H9 (cell line): ENCODE data around the gene ARL14EP. TPM values are rescaled to one million over a fixed set of nuclear protein-coding genes. Genes with fewer than 3 reads are reported as not detected.

ENCODE experiments used
- DNase-seq: peaks from one replicate; pipeline ENCODE4 v3.0.0-alpha.2; 2017
- H2AFZ ChIP-seq: one replicate; pipeline ENCODE4 v1.6.1; 2013; ENCODE audit warnings: mild to moderate bottlenecking, low read length, control low read depth, moderate library complexity
- H2AK5ac ChIP-seq: 2 replicates; pipeline ENCODE4 v1.6.1; 2013; ENCODE audit warnings: low read length, control low read depth, mixed read lengths; ENCODE audit not compliant: insufficient read length
- H2BK120ac ChIP-seq: one replicate; pipeline ENCODE4 v1.6.1; 2013; ENCODE audit warnings: low read depth, mild to moderate bottlenecking, low read length, control low read depth, inconsistent platforms; ENCODE audit not compliant: poor library complexity, severe bottlenecking
- H2BK12ac ChIP-seq: 2 replicates; pipeline ENCODE4 v1.6.1; 2013; ENCODE audit warnings: low read length, control low read depth, mixed read lengths, low read depth; ENCODE audit not compliant: insufficient read length
- H2BK15ac ChIP-seq: 2 replicates; pipeline ENCODE4 v1.6.1; 2013; ENCODE audit warnings: low read depth, low read length, control low read depth
- H2BK20ac ChIP-seq: one replicate; pipeline ENCODE4 v1.6.1; 2013; ENCODE audit warnings: low read depth, mild to moderate bottlenecking, low read length, control low read depth, inconsistent platforms; ENCODE audit not compliant: poor library complexity, severe bottlenecking
- H2BK5ac ChIP-seq: 2 replicates; pipeline ENCODE4 v1.6.1; 2013; ENCODE audit warnings: low read length, control low read depth, mixed read lengths; ENCODE audit not compliant: insufficient read length
- H3K14ac ChIP-seq: 2 replicates; pipeline ENCODE4 v1.6.1; 2013; ENCODE audit warnings: low read length, control low read depth; ENCODE audit not compliant: insufficient read depth
- H3K18ac ChIP-seq: 2 replicates; pipeline ENCODE4 v1.6.1; 2013; ENCODE audit warnings: low read depth, mild to moderate bottlenecking, mixed read lengths, low read length, control low read depth; ENCODE audit not compliant: insufficient read length
- H3K23ac ChIP-seq: 2 replicates; pipeline ENCODE4 v1.6.1; 2013; ENCODE audit warnings: low read length, control low read depth, mixed read lengths, low read depth; ENCODE audit not compliant: insufficient read length
- H3K23me2 ChIP-seq: 2 replicates; pipeline ENCODE4 v1.6.1; 2013; ENCODE audit warnings: low read depth, mild to moderate bottlenecking, mixed read lengths, low read length, control low read depth; ENCODE audit not compliant: insufficient read length, poor library complexity, severe bottlenecking
- H3K27ac ChIP-seq: 2 replicates; pipeline ENCODE4 v1.5.1; 2013; ENCODE audit warnings: low read length, control low read depth, mixed read lengths, low read depth; ENCODE audit not compliant: insufficient read length
- H3K27me3 ChIP-seq: 2 replicates; pipeline ENCODE4 v1.6.1; 2013; ENCODE audit warnings: low read length, control low read depth, inconsistent platforms; ENCODE audit not compliant: insufficient read depth
- H3K4ac ChIP-seq: 2 replicates; pipeline ENCODE4 v1.6.1; 2013; ENCODE audit warnings: low read depth, mild to moderate bottlenecking, control low read depth, inconsistent platforms, low read length, moderate library complexity
- H3K4me1 ChIP-seq: 2 replicates; pipeline ENCODE4 v1.6.1; 2013; ENCODE audit warnings: low read length, control low read depth, inconsistent platforms; ENCODE audit not compliant: insufficient read depth
- H3K4me2 ChIP-seq: 2 replicates; pipeline ENCODE4 v1.6.1; 2013; ENCODE audit warnings: low read length, control low read depth, mixed read lengths; ENCODE audit not compliant: insufficient read length, insufficient read depth
- H3K56ac ChIP-seq: 2 replicates; pipeline ENCODE4 v1.6.1; 2013; ENCODE audit warnings: low read depth, mild to moderate bottlenecking, mixed read lengths, low read length, control low read depth; ENCODE audit not compliant: insufficient read length
- H3K79me1 ChIP-seq: 2 replicates; pipeline ENCODE4 v1.6.1; 2013; ENCODE audit warnings: low read depth, mild to moderate bottlenecking, moderate library complexity, low read length, control low read depth, inconsistent platforms; ENCODE audit not compliant: insufficient read depth, poor library complexity, severe bottlenecking
- H3K79me2 ChIP-seq: 2 replicates; pipeline ENCODE4 v1.6.1; 2013; ENCODE audit warnings: low read length, control low read depth, inconsistent platforms; ENCODE audit not compliant: insufficient read depth
- H3K9ac ChIP-seq: 2 replicates; pipeline ENCODE4 v1.6.1; 2013; ENCODE audit warnings: low read length, control low read depth, mixed read lengths; ENCODE audit not compliant: insufficient read length; ENCODE audit errors: extremely low read depth
- H3K9me3 ChIP-seq: one replicate; pipeline ENCODE4 v1.6.1; 2013; ENCODE audit warnings: low read depth, low read length, inconsistent platforms; ENCODE audit not compliant: control insufficient read depth
- H3T11ph ChIP-seq: one replicate; pipeline ENCODE4 v1.6.1; 2013; ENCODE audit warnings: mild to moderate bottlenecking, low read length, control low read depth, inconsistent platforms
- H4K20me1 ChIP-seq: one replicate; pipeline ENCODE4 v1.6.1; 2013; ENCODE audit not compliant: control insufficient read depth, insufficient read length, insufficient read depth
- H4K5ac ChIP-seq: 2 replicates; pipeline ENCODE4 v1.6.1; 2013; ENCODE audit warnings: low read depth, mild to moderate bottlenecking, mixed read lengths, low read length, control low read depth; ENCODE audit not compliant: insufficient read length
- H4K8ac ChIP-seq: replicated peaks from 2 replicates; pipeline ENCODE4 v1.6.1; 2013; ENCODE audit warnings: low read length, control low read depth, mixed read lengths, low read depth; ENCODE audit not compliant: insufficient read length
- H4K91ac ChIP-seq: 2 replicates; pipeline ENCODE4 v1.6.1; 2013; ENCODE audit warnings: low read depth, mild to moderate bottlenecking, moderate library complexity, mixed read lengths, low read length, control low read depth; ENCODE audit not compliant: insufficient read length
- H3K27ac Mint-ChIP-seq, 3 experiments: 2 replicates in 2 of 3; 3 replicates in 1 of 3; pipeline ENCODE4 v1.8.0; 2020 to 2021; ENCODE audit warnings: mixed read lengths in 3 of 3, mild to moderate bottlenecking in 1 of 3, moderate library complexity in 1 of 3
- H3K27me3 Mint-ChIP-seq: 2 replicates; pipeline ENCODE4 v1.8.0; 2021; ENCODE audit warnings: low read depth, mild to moderate bottlenecking, moderate library complexity, mixed read lengths
- H3K36me3 Mint-ChIP-seq, 3 experiments: 2 replicates in 2 of 3; 3 replicates in 1 of 3; pipeline ENCODE4 v1.8.0; 2020 to 2021; ENCODE audit warnings: low read depth in 3 of 3, mixed read lengths in 3 of 3; ENCODE audit not compliant: insufficient read depth in 1 of 3
- H3K4me1 Mint-ChIP-seq, 2 experiments: 2 replicates each; pipeline ENCODE4 v1.8.0; 2020; ENCODE audit warnings: mixed read lengths in 2 of 2
- H3K4me3 Mint-ChIP-seq, 2 experiments: 2 replicates in 1 of 2; 3 replicates in 1 of 2; pipeline ENCODE4 v1.8.0; 2020 to 2021; ENCODE audit warnings: mild to moderate bottlenecking in 2 of 2, mixed read lengths in 2 of 2, moderate library complexity in 1 of 2
- H3K9me3 Mint-ChIP-seq, 2 experiments: 2 replicates in 1 of 2; 3 replicates in 1 of 2; pipeline ENCODE4 v1.8.0; 2020; ENCODE audit warnings: mild to moderate bottlenecking in 2 of 2, mixed read lengths in 2 of 2, moderate library complexity in 1 of 2
- CTCF ChIP-seq: fragments of 200-600 bp; sonication (generic); conservative IDR thresholded peaks from 3 replicates; pipeline ENCODE4 v1.8.0; 2021; ENCODE audit warnings: antibody characterized with exemption, mild to moderate bottlenecking
- WGBS: extraction: QIAGEN DNeasy Blood & Tissue Kit; methylation state at CpG from one replicate; pipeline ENCODE4 v1.1.7; 2013; ENCODE audit warnings: missing lambda C conversion rate, low lambda C conversion rate, mixed read lengths; ENCODE audit not compliant: insufficient read length; ENCODE audit errors: extremely low coverage; 5-methylcytosine and 5-hydroxymethylcytosine counted together
- total RNA-seq: library from RNA; stranded (reverse); gene quantifications from 2 replicates; pipeline ENCODE4 v1.2.1, GENCODE V29; 2021

The ARL14EP gene
- total RNA-seq, 1 experiment from 2014 or later, result 20.9 TPM

DNA sequence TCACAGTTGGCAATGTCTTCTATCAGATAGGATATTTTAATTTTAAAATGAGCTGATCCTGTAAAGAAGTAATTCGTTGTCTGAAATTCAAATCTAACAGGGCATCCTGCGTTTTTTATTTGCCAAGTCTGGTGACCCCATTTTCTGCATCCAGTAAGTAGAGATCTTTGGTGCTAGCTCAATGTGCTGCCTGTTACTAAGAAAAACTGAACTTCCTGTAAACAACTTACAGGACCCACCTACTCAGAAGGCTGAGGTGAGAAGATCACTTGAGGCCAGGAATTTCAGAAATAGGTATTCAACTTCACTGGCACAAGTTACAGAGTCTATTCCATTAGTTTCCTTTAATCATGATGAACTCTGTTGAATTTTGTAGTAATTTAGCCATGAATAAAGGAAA is 4.0 kb downstream of the ARL14EP start:
- no peak overlapping the region for H3K4me3 Mint-ChIP-seq
- no peak overlapping the region for H3K27ac ChIP-seq
- H3K79me1 ChIP-seq, result no peaks in the 10 kb centered on the region
- H3K23ac ChIP-seq, result no peak overlapping the region
- H2BK5ac ChIP-seq, result no peak overlapping the region
- H3K4me1 ChIP-seq, result no peaks in the 10 kb centered on the region; the same call in 1 of the 2 replicates
- H2BK120ac ChIP-seq, result no peak overlapping the region
- H3K9me3 ChIP-seq, result no peaks in the 10 kb centered on the region
- H3K56ac ChIP-seq, result no peak overlapping the region
- no peak overlapping the region for H4K8ac ChIP-seq
- no peak overlapping the region for H2BK20ac ChIP-seq
- H3K9ac ChIP-seq, result no peak overlapping the region
- peaks cover 1 to 13% (median 6%) of the 10 kb centered on the region in 3 experiments; a peak in 6 of 7 replicates for H3K36me3 Mint-ChIP-seq
- peaks cover 15 to 18% of the 10 kb centered on the region in 2 experiments for H3K4me1 Mint-ChIP-seq
- no peak for TF ChIP-seq CTCF
- H2BK15ac ChIP-seq, result no peak overlapping the region
- no peak overlapping the region for H4K5ac ChIP-seq
- no peaks in the 10 kb centered on the region for H3K27me3 Mint-ChIP-seq
- H3K14ac ChIP-seq, result no peak overlapping the region
- H2AK5ac ChIP-seq, result no peak overlapping the region
- no peak overlapping the region for H3K4ac ChIP-seq
- H3K27ac Mint-ChIP-seq, result no peak overlapping the region
- no peak for DNase-seq
- no peaks in the 10 kb centered on the region for H3K27me3 ChIP-seq
- H3T11ph ChIP-seq, result no peak overlapping the region
- H2AFZ ChIP-seq, result no peak overlapping the region
- H3K23me2 ChIP-seq, result peaks cover 4% of the 10 kb centered on the region
- H3K79me2 ChIP-seq, result peaks cover 13% of the 10 kb centered on the region; the same call in 1 of the 2 replicates
- no peak overlapping the region for H2BK12ac ChIP-seq
- WGBS, result no CpG with 5 or more reads among the region's 2 CpGs
- no peak overlapping the region for H3K4me2 ChIP-seq
- no peak overlapping the region for H3K18ac ChIP-seq
- no peaks in the 10 kb centered on the region for H3K9me3 Mint-ChIP-seq
- no peaks in the 10 kb centered on the region for H4K20me1 ChIP-seq
- H4K91ac ChIP-seq, result no peak overlapping the region
